ENCODE measurements around the gene ZNF76. TPM values are rescaled to one million over a fixed set of nuclear protein-coding genes. Genes with fewer than 3 reads are reported as not detected.

ZNF76 gene
- polyA plus RNA-seq, 2 of the 4 experiments (the other 2 are of a cell fraction): 7.9 to 10.5 TPM

DNA sequence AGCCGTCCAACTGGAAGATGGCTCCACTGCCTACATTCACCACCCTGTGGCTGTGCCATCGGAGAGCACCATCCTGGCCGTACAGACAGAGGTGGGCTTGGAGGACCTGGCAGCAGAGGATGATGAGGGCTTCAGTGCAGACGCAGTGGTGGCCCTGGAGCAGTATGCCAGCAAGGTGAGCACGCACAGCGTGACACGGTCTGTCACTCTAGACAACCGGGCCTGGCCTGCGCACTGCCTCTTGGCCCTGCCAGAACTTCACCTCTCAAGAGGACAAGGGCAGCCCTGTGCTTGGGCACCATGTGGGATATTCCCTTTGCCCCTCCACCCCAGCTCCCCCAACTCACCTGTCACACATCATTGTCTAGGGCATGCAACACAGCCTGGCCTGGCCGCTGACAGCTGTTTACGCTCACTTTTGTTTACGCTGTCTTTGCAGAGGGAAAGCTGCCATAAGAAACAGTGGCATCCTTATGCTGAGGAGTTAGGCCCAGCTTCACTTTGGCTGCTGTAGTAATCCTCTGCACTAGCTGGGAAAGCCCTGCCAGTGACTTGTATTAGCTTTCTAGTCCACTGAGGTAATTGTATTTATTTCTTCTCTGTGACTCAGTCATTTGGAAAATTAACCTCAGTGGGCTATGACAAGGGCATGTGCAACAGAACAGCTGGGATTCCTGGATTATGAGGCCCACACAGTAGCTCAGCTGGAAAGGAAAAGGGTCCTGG is 28.3 kb downstream of the ZNF76 start:
- Histone ChIP-seq H3K4me2 (no peak overlapping the region), H3K9me3 (no peaks in the 10 kb centered on the region), H3K4me1 (no peaks in the 10 kb centered on the region), H3K4me3 (no peak overlapping the region), H3K27ac (no peak overlapping the region)
- FAIRE-seq (no peak), DNase-seq (ENCODE audit: low read depth in 1 of 2, low spot score in 1 of 2) (no peak), ATAC-seq (no peak)
- TF ChIP-seq ZNF302 (CRISPR knock-in tag; IDR thresholded peaks at IDR 0.05) (no peak), JUN (IDR thresholded peaks at IDR 0.05) (no peak), REST (IDR thresholded peaks at IDR 0.05) (no peak), HDAC2 (IDR thresholded peaks at IDR 0.05) (no peak), RFX5 (IDR thresholded peaks at IDR 0.05) (no peak)
- TF ChIP-seq, protein P1, sequence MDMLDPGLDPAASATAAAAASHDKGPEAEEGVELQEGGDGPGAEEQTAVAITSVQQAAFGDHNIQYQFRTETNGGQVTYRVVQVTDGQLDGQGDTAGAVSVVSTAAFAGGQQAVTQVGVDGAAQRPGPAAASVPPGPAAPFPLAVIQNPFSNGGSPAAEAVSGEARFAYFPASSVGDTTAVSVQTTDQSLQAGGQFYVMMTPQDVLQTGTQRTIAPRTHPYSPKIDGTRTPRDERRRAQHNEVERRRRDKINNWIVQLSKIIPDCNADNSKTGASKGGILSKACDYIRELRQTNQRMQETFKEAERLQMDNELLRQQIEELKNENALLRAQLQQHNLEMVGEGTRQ (IDR thresholded peaks at IDR 0.05): no peak
- ChIA-PET CTCF (interaction anchor here (0.6 to 2.0 kb wide), 6 partner anchors 16 to 55 kb away, joined by 3 to 6 read pairs (median 3); partner anchors contain the start of gene PPARD), POLR2A (no interaction called here)
- 94% methylated on average over 12 of the region's 12 CpGs for WGBS (ENCODE audit: missing lambda C conversion rate)

DNA sequence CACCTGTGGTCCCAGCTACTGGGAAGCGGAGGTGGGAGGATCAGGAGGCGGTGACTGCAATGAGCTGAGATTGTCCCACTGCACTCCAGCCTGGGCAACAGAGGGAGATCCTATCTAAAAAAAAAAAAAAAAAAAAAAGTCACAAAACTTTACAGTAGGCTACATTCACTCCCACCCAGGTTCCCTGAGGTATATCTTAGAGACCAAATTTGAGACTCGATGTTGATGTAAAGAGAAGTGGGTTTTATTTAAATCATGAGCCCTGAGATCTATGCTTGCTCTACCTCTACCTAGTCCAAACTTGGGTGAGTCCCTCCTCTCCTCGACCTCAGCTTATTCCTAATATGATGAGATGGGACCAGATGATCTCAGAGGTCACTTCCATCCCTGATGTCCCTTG is 29.3 kb downstream of the ZNF76 start:
- Histone ChIP-seq H3K4me1 (no peaks in the 10 kb centered on the region), H3K27ac (no peak overlapping the region), H3K4me2 (no peak overlapping the region), H3K4me3 (no peak overlapping the region), H3K9me3 (no peaks in the 10 kb centered on the region)
- no peak for DNase-seq (ENCODE audit: low read depth in 1 of 2, low spot score in 1 of 2)
- FAIRE-seq: no peak
- CTCF ChIA-PET: interaction anchor here (0.6 to 2.0 kb wide), 4 partner anchors 11 to 161 kb away, joined by 3 to 6 read pairs (median 4); partner anchors contain the start of gene PPARD
- no peak for ATAC-seq
- TF ChIP-seq ZC3H11A (IDR thresholded peaks at IDR 0.05) (no peak), PBX3 (IDR thresholded peaks at IDR 0.05) (no peak), CBX8 (IDR thresholded peaks at IDR 0.05) (no peak), MYC (IDR thresholded peaks at IDR 0.05; ENCODE audit: borderline replicate concordance, low read length) (no peak), HDAC2 (IDR thresholded peaks at IDR 0.05) (no peak), NPAS2 (CRISPR knock-in tag; IDR thresholded peaks at IDR 0.05; ENCODE audit: borderline replicate concordance) (no peak), MAFK (IDR thresholded peaks at IDR 0.05; ENCODE audit: partially characterized antibody) (no peak), RAD21 (conservative IDR thresholded peaks at IDR 0.05 in 1 of 2, IDR thresholded peaks at IDR 0.05 in 1 of 2) (no peak), MAZ (IDR thresholded peaks at IDR 0.05; ENCODE audit: borderline replicate concordance, low read depth, low read length) (no peak), CEBPB (IDR thresholded peaks at IDR 0.05) (no peak), HOXB13 (CRISPR knock-in tag; IDR thresholded peaks at IDR 0.05; ENCODE audit: low read depth) (no peak), HES2 (IDR thresholded peaks at IDR 0.05) (no peak)
- TF ChIP-seq, protein P2, sequence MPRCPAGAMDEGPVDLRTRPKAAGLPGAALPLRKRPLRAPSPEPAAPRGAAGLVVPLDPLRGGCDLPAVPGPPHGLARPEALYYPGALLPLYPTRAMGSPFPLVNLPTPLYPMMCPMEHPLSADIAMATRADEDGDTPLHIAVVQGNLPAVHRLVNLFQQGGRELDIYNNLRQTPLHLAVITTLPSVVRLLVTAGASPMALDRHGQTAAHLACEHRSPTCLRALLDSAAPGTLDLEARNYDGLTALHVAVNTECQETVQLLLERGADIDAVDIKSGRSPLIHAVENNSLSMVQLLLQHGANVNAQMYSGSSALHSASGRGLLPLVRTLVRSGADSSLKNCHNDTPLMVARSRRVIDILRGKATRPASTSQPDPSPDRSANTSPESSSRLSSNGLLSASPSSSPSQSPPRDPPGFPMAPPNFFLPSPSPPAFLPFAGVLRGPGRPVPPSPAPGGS (IDR thresholded peaks at IDR 0.05): no peak
- 90% methylated on average over 3 of the region's 4 CpGs for WGBS (ENCODE audit: missing lambda C conversion rate)
- POLR2A ChIA-PET: no interaction called here

All from A549 (cell line).